HepG2 (cell line): ENCODE results near the gene TP53TG3D. TPM values are rescaled to one million over a fixed set of nuclear protein-coding genes. Genes with fewer than 3 reads are reported as not detected.
"Not testable (repeated sequence)": the region's sequence is repeated elsewhere in the genome, so short reads cannot be mapped to it uniquely, and the experiment has no call there.

Experiments
- ATAC-seq: fragments of 200-7000 bp; cut with Tn5 transposase; 3 replicates; pipeline ENCODE4 v1.9.1; 2020; ENCODE audit warnings: mild to moderate bottlenecking, moderate library complexity
- BruUV-seq: library from RNA; stranded (reverse); fragments of 400-500 nt; replicated peaks from 2 replicates; lab custom pipeline; 2021; lab: Mats Ljungman, UMichigan
- CTCF ChIA-PET: fragments of 300-600 bp; formaldehyde crosslinking; extraction: SDS; loops from one replicate; lab custom pipeline; 2021; ENCODE audit warnings: low total read pairs, inconsistent platforms, low intra/inter-chr PET ratio; lab: Yijun Ruan, JAX
- POLR2A ChIA-PET: fragments of 350-600 bp; sonication (Branson Sonifier 250); formaldehyde crosslinking; loops from one replicate; lab custom pipeline; 2020; ENCODE audit warnings: antibody characterized with exemption, inconsistent platforms; lab: Yijun Ruan, JAX
- DNase-seq: peaks from one replicate; pipeline ENCODE4 v3.0.0-alpha.2; 2015; ENCODE audit warnings: low spot score
- FAIRE-seq: peaks from 3 replicates; lab custom pipeline; 2011; peaks lifted over from hg19 to GRCh38; lab: Jason Lieb, UNC
- H2AFZ ChIP-seq: one replicate; pipeline ENCODE4 v1.6.1; 2011; ENCODE audit warnings: low read length, inconsistent platforms
- H3K27ac ChIP-seq: fragments of 300-600 bp; 3 replicates; pipeline ENCODE4 v1.8.0; 2011; ENCODE audit warnings: mixed run types, mild to moderate bottlenecking, mixed read lengths, low read length, inconsistent platforms; ENCODE audit not compliant: insufficient read depth; ENCODE audit errors: extremely low read length
- H3K27me3 ChIP-seq, 2 experiments: fragments of 200-600 bp in 1 of 2; 2 replicates in 1 of 2; 3 replicates in 1 of 2; pipeline versions ENCODE4 v1.6.0 to v1.8.0; 2011; ENCODE audit warnings: low read length in 2 of 2, mild to moderate bottlenecking in 2 of 2, moderate library complexity in 2 of 2, inconsistent platforms in 1 of 2; ENCODE audit not compliant: insufficient read depth in 2 of 2, control insufficient read depth in 1 of 2
- H3K36me3 ChIP-seq, 2 experiments: fragments of 200-600 bp in 1 of 2; replicated peaks in 1 of 2; 2 replicates in 1 of 2; 3 replicates in 1 of 2; pipeline versions ENCODE4 v1.5.1 to v1.8.0; 2011; ENCODE audit warnings: low read length in 2 of 2, inconsistent platforms in 1 of 2; ENCODE audit not compliant: insufficient read depth in 2 of 2, control insufficient read depth in 1 of 2
- H3K4me1 ChIP-seq: 2 replicates; pipeline ENCODE4 v1.5.1; 2012; ENCODE audit warnings: low read length, inconsistent platforms; ENCODE audit not compliant: insufficient read depth
- H3K4me2 ChIP-seq: 2 replicates; pipeline ENCODE4 v1.6.0; 2011; ENCODE audit warnings: low read depth, low read length, inconsistent platforms
- H3K4me3 ChIP-seq, 3 experiments: fragments of 200-600 bp in 1 of 3; sonication (generic), shearing (Covaris generic) in 1 of 3; replicated peaks in 1 of 3; 2 replicates each; pipeline ENCODE4 v1.5.1; 2011 to 2016; ENCODE audit warnings: low read length in 3 of 3, inconsistent platforms in 2 of 3, low read depth in 2 of 3, mild to moderate bottlenecking in 2 of 3, control low read depth in 1 of 3, mixed read lengths in 1 of 3; ENCODE audit not compliant: insufficient read depth in 1 of 3
- H3K79me2 ChIP-seq: one replicate; pipeline ENCODE4 v1.6.1; 2011; ENCODE audit warnings: low read length, inconsistent platforms; ENCODE audit not compliant: insufficient read depth
- H3K9ac ChIP-seq: 2 replicates; pipeline ENCODE4 v1.6.0; 2011; ENCODE audit warnings: mild to moderate bottlenecking, low read depth, low read length, inconsistent platforms; ENCODE audit not compliant: insufficient read depth
- H3K9me3 ChIP-seq: 2 replicates; pipeline ENCODE4 v1.5.1; 2012; ENCODE audit warnings: mild to moderate bottlenecking, low read length
- H4K20me1 ChIP-seq: 2 replicates; pipeline ENCODE4 v1.6.0; 2011; ENCODE audit warnings: inconsistent platforms, mild to moderate bottlenecking, low read length, moderate library complexity; ENCODE audit not compliant: insufficient read depth
- ATF7 ChIP-seq, 2 experiments: fragments of 450-650 bp in 1 of 2; sonication (generic) in 1 of 2; formaldehyde crosslinking in 1 of 2; IDR thresholded peaks; 2 replicates each; pipeline versions ENCODE4 v1.4.0 to v1.6.1; 2016 to 2020; ENCODE audit warnings: antibody characterized with exemption in 1 of 2, mild to moderate bottlenecking in 1 of 2, missing genetic modification reagents in 1 of 2
- ATM ChIP-seq: fragments of 450-650 bp; IDR thresholded peaks from 2 replicates; pipeline ENCODE4 v1.7.1; 2017; ENCODE audit warnings: mild to moderate bottlenecking, borderline replicate concordance
- CREB1 ChIP-seq, 2 experiments: fragments of 450-650 bp in 1 of 2; IDR thresholded peaks; 2 replicates each; pipeline ENCODE4 v1.6.1; 2016 to 2017; ENCODE audit warnings: control low read depth in 1 of 2, mild to moderate bottlenecking in 1 of 2, missing compliant biosample characterization in 1 of 2, missing genetic modification characterization in 1 of 2
- ZNF24 ChIP-seq: fragments of 450-650 bp; IDR thresholded peaks from 2 replicates; pipeline ENCODE4 v1.6.1; 2017; ENCODE audit warnings: antibody characterized with exemption, mild to moderate bottlenecking
- WGBS: methylation state at CpG from one replicate; pipeline ENCODE4 v1.1.6; 2017; ENCODE audit warnings: low lambda C conversion rate; 5-methylcytosine and 5-hydroxymethylcytosine counted together
- in situ Hi-C: cut with HindIII; loops from 2 replicates; pipeline ENCODE4 v1.10.0; 2017; ENCODE audit warnings: low pct_unique_long_range_greater_than_20kb; ENCODE audit not compliant: extremely low pct_ligation_motif_present
- intact Hi-C: fragments of 100-400 bp; cut with micrococcal nuclease; formaldehyde crosslinking; loops from one replicate; pipeline ENCODE4 v1.10.0; 2022; ENCODE audit not compliant: unreplicated experiment
- polyA plus RNA-seq, 8 experiments: library from polyadenylated mRNA; depleted of rRNA in 3 of 8; stranded (reverse) in 7 of 8; unstranded in 1 of 8; fragments of >200 nt; fragmentation: Illumina TruSeq in 4 of 8; extraction: Trizol in 4 of 8; gene quantifications; 2 replicates each; pipeline versions ENCODE4 v1.2.1 to v1.2.3, GENCODE V29; 2011 to 2016; ENCODE audit warnings: low read depth in 4 of 8, missing spikeins in 1 of 8, mixed read lengths in 1 of 8; ENCODE audit not compliant: insufficient read depth in 1 of 8
- total RNA-seq, 5 experiments: library from RNA; depleted of rRNA; stranded (reverse); fragments of >200 nt; fragmentation: Illumina TruSeq; extraction: Trizol; gene quantifications; 2 replicates each; pipeline ENCODE4 v1.2.3, GENCODE V29; 2016; ENCODE audit warnings: low read depth in 1 of 5

TP53TG3D gene
- total and polyA plus RNA-seq, 2 of the 13 experiments (the other 11 are each of a cell fraction or from before 2014, with no cell fraction given) = not detected

GRCh38 chr16:32283917-32284495, 30.9 kb downstream of the TP53TG3D start:
- H3K27ac ChIP-seq; in situ Hi-C loops; H3K36me3 ChIP-seq; ATAC-seq; H3K27me3 ChIP-seq; H3K79me2 ChIP-seq; BruUV-seq; H3K9me3 ChIP-seq; H3K4me3 ChIP-seq; H4K20me1 ChIP-seq; TF ChIP-seq CREB1, ATF7 (CRISPR knock-in tag; IDR thresholded peaks at IDR 0.05): not testable (repeated sequence)
- WGBS = 26% methylated on average over 5 of the region's 5 CpGs
- 0 out of 2 replicates have a peak, but pooled peaks have one; percentile 37 for TF ChIP-seq ATM
- peak; percentile 55; the same call in 1 of the 2 replicates for TF ChIP-seq CREB1 (IDR thresholded peaks at IDR 0.05)
- peak; percentile 88 for TF ChIP-seq ZNF24
- TF ChIP-seq ATF7 (IDR thresholded peaks at IDR 0.05) = peak; percentile 94
- TF ChIP-seq, all 625 proteins: peak for 4; not testable (repeated sequence) for 621
- CTCF ChIA-PET, H3K4me2 ChIP-seq, FAIRE-seq, POLR2A ChIA-PET, H2AFZ ChIP-seq, H3K4me1 ChIP-seq, H3K9ac ChIP-seq, intact Hi-C loops, DNase-seq: not testable (repeated sequence)

- H3K9me3 ChIP-seq; H3K27me3 ChIP-seq; FAIRE-seq; H4K20me1 ChIP-seq; in situ Hi-C loops; H3K9ac ChIP-seq; intact Hi-C loops; POLR2A ChIA-PET; H3K79me2 ChIP-seq; DNase-seq; H2AFZ ChIP-seq; H3K4me3 ChIP-seq; BruUV-seq; H3K4me1 ChIP-seq; CTCF ChIA-PET; H3K36me3 ChIP-seq; H3K27ac ChIP-seq; H3K4me2 ChIP-seq; ATAC-seq; TF ChIP-seq ATF7 (CRISPR knock-in tag; IDR thresholded peaks at IDR 0.05): not testable (repeated sequence)
- TF ChIP-seq ATF7 (IDR thresholded peaks at IDR 0.05) (peak; percentile 88), ZNF24 (peak; percentile 78; the same call in 1 of the 2 replicates)
- WGBS = 7% methylated on average over 3 of the region's 3 CpGs
Measured at GRCh38 chr16:32284800-32285796, 32.0 kb downstream of the TP53TG3D start.

DNA sequence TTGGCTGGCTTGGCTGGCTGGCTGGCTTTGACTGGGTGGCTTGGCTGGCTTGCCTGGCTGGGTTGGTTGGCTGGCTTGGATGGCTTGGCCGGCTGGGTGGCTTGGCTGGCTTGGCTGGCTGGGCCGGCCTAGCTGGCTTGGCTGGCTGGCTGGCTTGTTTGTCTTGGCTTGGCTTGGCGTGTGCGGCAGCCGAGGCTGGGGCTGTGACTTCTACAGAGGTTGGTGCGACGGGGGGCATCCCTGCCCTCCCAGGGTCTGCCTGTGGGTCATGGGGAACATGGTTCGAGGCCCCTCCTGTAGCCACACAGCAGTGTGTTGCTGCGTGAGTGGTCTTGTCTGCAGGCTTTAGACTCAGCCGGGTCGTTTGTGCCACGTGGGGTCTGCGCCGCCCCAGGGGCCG, 33.1 kb downstream of the TP53TG3D start:
- H3K4me3 ChIP-seq, BruUV-seq, H3K27ac ChIP-seq, H3K79me2 ChIP-seq, FAIRE-seq, CTCF ChIA-PET, H3K4me1 ChIP-seq, intact Hi-C loops, H2AFZ ChIP-seq, H3K9ac ChIP-seq, H3K4me2 ChIP-seq, H4K20me1 ChIP-seq, H3K36me3 ChIP-seq, H3K9me3 ChIP-seq, in situ Hi-C loops, DNase-seq, H3K27me3 ChIP-seq, POLR2A ChIA-PET: not testable (repeated sequence)
- peak; percentile 27; the same call in 2 of the 3 replicates for ATAC-seq
- WGBS = 0% methylated on average over 1 of the region's 15 CpGs
